ENCODE results near the gene SPOCK1. TPM values are rescaled to one million over a fixed set of nuclear protein-coding genes. Genes with fewer than 3 reads are reported as not detected.

The SPOCK1 gene
- total and polyA plus RNA-seq, 2 experiments from 2014 or later = 5.6 to 10.1 TPM

DNA sequence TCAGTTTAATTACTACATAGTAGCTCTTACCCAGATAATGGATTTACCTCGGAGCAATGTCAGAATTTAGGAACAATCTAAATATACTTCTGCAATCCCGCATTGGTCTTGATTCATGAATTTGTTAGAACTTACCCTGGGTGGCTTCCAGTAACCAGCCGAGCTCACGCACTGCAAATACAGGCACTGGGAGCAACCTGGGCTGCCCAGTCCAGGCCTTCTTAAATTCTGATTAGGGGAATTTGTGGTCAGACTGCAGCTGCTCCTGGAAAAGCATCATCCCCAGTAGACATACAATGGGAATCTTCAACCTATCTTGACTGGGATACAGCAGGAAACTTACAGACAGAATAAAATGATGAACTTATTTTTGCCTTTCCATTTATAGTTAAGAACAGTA lies 270.3 kb downstream of the SPOCK1 start:
- H3K27me3 ChIP-seq = no peaks in the 10 kb centered on the region
- no peaks in the 10 kb centered on the region for H3K9me3 ChIP-seq (ENCODE audit: low read depth)
- no peak overlapping the region for H3K27ac ChIP-seq
- H3K4me1 ChIP-seq (ENCODE audit: insufficient read depth) = no peaks in the 10 kb centered on the region
- no peaks in the 10 kb centered on the region for H3K36me3 ChIP-seq (replicated peaks; ENCODE audit: insufficient read depth, low read depth)
- TF ChIP-seq EZH2phosphoT487 (IDR thresholded peaks at IDR 0.05; ENCODE audit: low read depth, severe bottlenecking, unreplicated experiment) (no peak), EZH2 (IDR thresholded peaks at IDR 0.05; ENCODE audit: borderline replicate concordance) (no peak)
- TF ChIP-seq, protein P1, sequence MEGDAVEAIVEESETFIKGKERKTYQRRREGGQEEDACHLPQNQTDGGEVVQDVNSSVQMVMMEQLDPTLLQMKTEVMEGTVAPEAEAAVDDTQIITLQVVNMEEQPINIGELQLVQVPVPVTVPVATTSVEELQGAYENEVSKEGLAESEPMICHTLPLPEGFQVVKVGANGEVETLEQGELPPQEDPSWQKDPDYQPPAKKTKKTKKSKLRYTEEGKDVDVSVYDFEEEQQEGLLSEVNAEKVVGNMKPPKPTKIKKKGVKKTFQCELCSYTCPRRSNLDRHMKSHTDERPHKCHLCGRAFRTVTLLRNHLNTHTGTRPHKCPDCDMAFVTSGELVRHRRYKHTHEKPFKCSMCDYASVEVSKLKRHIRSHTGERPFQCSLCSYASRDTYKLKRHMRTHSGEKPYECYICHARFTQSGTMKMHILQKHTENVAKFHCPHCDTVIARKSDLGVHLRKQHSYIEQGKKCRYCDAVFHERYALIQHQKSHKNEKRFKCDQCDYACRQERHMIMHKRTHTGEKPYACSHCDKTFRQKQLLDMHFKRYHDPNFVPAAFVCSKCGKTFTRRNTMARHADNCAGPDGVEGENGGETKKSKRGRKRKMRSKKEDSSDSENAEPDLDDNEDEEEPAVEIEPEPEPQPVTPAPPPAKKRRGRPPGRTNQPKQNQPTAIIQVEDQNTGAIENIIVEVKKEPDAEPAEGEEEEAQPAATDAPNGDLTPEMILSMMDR (IDR thresholded peaks at IDR 0.05; ENCODE audit: poor library complexity) = no peak
- no peak overlapping the region for H3K4me3 ChIP-seq
- H3K4me2 ChIP-seq = no peak overlapping the region
- no peaks in the 10 kb centered on the region for H3K79me2 ChIP-seq
- no peak overlapping the region for H2AFZ ChIP-seq
- no peaks in the 10 kb centered on the region for H3K9me2 ChIP-seq (replicated peaks; ENCODE audit: insufficient read depth)
- no peak for DNase-seq (ENCODE audit: low spot score)
- 92% methylated on average over 4 of the region's 4 CpGs for WGBS (ENCODE audit: low lambda C conversion rate, missing lambda C conversion rate)
- H4K20me1 ChIP-seq (ENCODE audit: insufficient read depth, poor library complexity, severe bottlenecking) = no peaks in the 10 kb centered on the region

DNA sequence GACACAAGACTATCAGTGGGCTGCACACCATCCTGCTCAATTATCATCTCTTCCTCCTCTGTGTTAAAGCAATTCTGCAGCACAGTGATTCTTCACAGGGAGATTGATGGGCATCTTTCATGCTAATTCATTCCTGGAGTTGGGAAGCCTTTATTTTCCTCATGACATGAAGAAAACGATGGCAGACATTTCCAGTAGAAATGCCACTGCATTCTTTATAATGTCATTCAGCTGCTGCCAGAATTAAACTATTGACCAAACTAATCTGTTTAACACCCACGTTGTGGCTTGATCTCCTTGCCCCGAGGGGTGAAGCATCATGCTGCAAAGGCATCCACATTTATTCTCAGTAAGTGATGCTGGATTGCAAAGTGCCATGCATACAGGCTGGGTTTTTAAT lies 273.0 kb downstream of the SPOCK1 start:
- no peaks in the 10 kb centered on the region for H3K9me3 ChIP-seq (ENCODE audit: low read depth)
- no peaks in the 10 kb centered on the region for H4K20me1 ChIP-seq (ENCODE audit: insufficient read depth, poor library complexity, severe bottlenecking)
- H3K4me3 ChIP-seq = no peak overlapping the region
- no peak overlapping the region for H2AFZ ChIP-seq
- H3K27me3 ChIP-seq = no peaks in the 10 kb centered on the region
- WGBS (ENCODE audit: low lambda C conversion rate, missing lambda C conversion rate) = 76% methylated on average over 3 of the region's 3 CpGs
- no peaks in the 10 kb centered on the region for H3K36me3 ChIP-seq (replicated peaks; ENCODE audit: insufficient read depth, low read depth)
- H3K4me2 ChIP-seq = no peak overlapping the region
- TF ChIP-seq EZH2phosphoT487 (IDR thresholded peaks at IDR 0.05; ENCODE audit: low read depth, severe bottlenecking, unreplicated experiment) = no peak
- no peak for TF ChIP-seq EZH2 (IDR thresholded peaks at IDR 0.05; ENCODE audit: borderline replicate concordance)
- TF ChIP-seq, protein P1 (IDR thresholded peaks at IDR 0.05; ENCODE audit: poor library complexity) = no peak
- H3K9me2 ChIP-seq (replicated peaks; ENCODE audit: insufficient read depth) = no peaks in the 10 kb centered on the region
- H3K4me1 ChIP-seq (ENCODE audit: insufficient read depth) = no peaks in the 10 kb centered on the region
- DNase-seq (ENCODE audit: low spot score) = no peak
- no peak overlapping the region for H3K27ac ChIP-seq
- H3K79me2 ChIP-seq = no peaks in the 10 kb centered on the region

DNA sequence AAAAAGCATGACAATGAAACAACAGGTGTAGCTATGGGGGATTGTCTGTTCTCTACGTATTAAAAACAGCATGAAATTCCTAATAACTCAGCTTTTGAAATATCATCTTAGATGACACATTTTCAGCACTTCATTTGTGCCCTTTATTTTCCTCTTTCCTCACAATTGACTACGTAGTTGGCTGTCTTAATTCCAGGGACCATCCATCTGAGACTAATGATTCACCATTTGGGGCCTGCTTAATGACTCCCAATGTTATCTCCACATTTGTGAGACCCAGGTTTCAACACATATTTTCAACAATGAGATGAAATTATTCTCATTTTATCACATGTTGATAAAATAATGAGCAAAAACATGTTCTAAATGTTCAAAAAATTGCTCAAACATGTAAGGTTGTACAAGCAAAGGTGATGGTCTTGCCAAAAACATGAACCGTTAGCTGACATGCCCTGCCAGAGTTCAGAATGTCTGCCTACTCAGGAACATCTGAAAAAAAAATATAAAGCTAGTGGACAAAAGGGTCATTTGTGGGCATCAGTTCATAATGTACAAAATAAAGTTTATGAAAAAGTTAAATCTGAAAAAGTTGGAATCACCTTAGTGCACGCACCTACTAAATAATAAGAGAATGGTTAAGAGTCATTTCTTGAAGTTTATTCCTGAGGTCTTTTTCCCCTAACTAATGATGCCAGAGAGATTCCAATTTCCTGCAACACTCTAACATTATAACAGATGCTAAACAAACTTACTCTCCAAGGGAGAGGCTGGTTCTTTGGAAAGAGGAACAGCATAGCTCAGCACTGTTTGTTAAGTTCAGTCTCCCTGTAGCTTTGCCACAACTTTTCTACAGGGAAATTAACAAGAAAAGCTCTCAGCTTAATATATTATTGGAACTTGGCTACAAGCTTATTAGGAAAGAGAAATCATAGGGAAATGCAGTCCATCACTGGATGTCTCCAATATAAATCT lies 275.5 kb downstream of the SPOCK1 start:
- H2AFZ ChIP-seq = no peak overlapping the region
- no peaks in the 10 kb centered on the region for H3K9me2 ChIP-seq (replicated peaks; ENCODE audit: insufficient read depth)
- no peak overlapping the region for H3K4me3 ChIP-seq
- no peaks in the 10 kb centered on the region for H4K20me1 ChIP-seq (ENCODE audit: insufficient read depth, poor library complexity, severe bottlenecking)
- H3K27ac ChIP-seq = no peak overlapping the region
- no peaks in the 10 kb centered on the region for H3K27me3 ChIP-seq
- DNase-seq (ENCODE audit: low spot score) = no peak
- TF ChIP-seq EZH2phosphoT487 (IDR thresholded peaks at IDR 0.05; ENCODE audit: low read depth, severe bottlenecking, unreplicated experiment) (no peak), EZH2 (IDR thresholded peaks at IDR 0.05; ENCODE audit: borderline replicate concordance) (no peak)
- TF ChIP-seq, protein P1 (IDR thresholded peaks at IDR 0.05; ENCODE audit: poor library complexity) = no peak
- no peaks in the 10 kb centered on the region for H3K9me3 ChIP-seq (ENCODE audit: low read depth)
- H3K4me2 ChIP-seq = no peak overlapping the region
- WGBS (ENCODE audit: low lambda C conversion rate, missing lambda C conversion rate) = 94% methylated on average over 4 of the region's 4 CpGs
- H3K36me3 ChIP-seq (replicated peaks; ENCODE audit: insufficient read depth, low read depth) = no peaks in the 10 kb centered on the region
- H3K79me2 ChIP-seq = no peaks in the 10 kb centered on the region
- no peaks in the 10 kb centered on the region for H3K4me1 ChIP-seq (ENCODE audit: insufficient read depth)

Data from hepatocyte (in vitro differentiated cells).